Measurements from ENCODE around the gene ATP6V0B. TPM values are rescaled to one million over a fixed set of nuclear protein-coding genes. Genes with fewer than 3 reads are reported as not detected.

Gene ATP6V0B
- total and polyA plus RNA-seq, 2 of the 13 experiments (the other 11 are each of a cell fraction or from before 2014, with no cell fraction given), result 157 to 161 TPM

DNA sequence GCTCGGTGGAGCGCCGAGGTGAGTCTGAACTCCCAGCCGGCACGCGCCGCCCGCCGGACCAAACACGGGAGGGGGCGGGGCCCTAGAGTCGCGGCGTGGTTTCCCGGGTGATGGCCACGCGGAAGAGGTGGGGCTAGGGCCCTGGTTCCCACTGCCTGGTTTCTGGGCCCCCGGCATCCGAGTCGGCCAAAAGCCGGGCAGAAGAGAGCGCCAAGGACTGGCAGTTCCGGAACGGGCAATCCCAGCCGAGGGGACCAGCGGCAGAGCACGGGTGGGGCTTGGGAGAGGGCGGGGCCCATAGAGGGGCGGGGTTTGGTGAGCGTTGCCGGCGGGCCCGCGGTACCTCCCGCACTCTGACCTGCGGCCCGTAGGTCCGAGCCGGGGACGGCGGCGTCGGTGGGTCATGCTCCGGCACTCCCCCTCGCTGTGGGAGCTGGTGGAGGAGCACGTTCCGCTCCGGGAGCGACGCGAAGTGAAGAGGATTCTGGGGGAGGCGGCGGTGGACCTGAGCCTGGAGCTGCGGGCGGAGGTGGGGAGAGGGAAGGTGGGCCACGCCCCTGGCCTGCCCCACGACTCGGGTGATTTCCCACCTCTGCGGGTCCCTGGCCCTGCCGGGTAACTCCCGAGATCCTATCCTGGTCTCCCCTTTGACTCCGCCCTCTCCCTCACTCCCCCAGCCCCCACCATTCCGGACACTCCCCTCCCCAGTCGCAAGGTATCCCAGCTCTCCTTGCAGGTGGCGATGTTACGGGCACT lies 16.9 kb downstream of the ATP6V0B start, which contains the start of gene CCDC24 (continued):
- TF ChIP-seq, protein P1, sequence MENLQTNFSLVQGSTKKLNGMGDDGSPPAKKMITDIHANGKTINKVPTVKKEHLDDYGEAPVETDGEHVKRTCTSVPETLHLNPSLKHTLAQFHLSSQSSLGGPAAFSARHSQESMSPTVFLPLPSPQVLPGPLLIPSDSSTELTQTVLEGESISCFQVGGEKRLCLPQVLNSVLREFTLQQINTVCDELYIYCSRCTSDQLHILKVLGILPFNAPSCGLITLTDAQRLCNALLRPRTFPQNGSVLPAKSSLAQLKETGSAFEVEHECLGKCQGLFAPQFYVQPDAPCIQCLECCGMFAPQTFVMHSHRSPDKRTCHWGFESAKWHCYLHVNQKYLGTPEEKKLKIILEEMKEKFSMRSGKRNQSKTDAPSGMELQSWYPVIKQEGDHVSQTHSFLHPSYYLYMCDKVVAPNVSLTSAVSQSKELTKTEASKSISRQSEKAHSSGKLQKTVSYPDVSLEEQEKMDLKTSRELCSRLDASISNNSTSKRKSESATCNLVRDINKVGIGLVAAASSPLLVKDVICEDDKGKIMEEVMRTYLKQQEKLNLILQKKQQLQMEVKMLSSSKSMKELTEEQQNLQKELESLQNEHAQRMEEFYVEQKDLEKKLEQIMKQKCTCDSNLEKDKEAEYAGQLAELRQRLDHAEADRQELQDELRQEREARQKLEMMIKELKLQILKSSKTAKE (CRISPR knock-in tag; IDR thresholded peaks at IDR 0.05; ENCODE audit: borderline replicate concordance), result peak; percentile 71
- TF ChIP-seq, protein P2, sequence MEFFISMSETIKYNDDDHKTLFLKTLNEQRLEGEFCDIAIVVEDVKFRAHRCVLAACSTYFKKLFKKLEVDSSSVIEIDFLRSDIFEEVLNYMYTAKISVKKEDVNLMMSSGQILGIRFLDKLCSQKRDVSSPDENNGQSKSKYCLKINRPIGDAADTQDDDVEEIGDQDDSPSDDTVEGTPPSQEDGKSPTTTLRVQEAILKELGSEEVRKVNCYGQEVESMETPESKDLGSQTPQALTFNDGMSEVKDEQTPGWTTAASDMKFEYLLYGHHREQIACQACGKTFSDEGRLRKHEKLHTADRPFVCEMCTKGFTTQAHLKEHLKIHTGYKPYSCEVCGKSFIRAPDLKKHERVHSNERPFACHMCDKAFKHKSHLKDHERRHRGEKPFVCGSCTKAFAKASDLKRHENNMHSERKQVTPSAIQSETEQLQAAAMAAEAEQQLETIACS (CRISPR knock-in tag; IDR thresholded peaks at IDR 0.05), result no peak
- TF ChIP-seq MXI1 (IDR thresholded peaks at IDR 0.05; ENCODE audit: borderline replicate concordance, low read depth, low read length), result peak; percentile 85; the same call in 2 of the 3 replicates
- no peak; the same call in 1 of the 2 replicates for TF ChIP-seq ZNF460 (CRISPR knock-in tag; IDR thresholded peaks at IDR 0.05; ENCODE audit: borderline replicate concordance)
- TF ChIP-seq ZNF839 (CRISPR knock-in tag; IDR thresholded peaks at IDR 0.05; ENCODE audit: borderline replicate concordance), result no peak
- no peak for TF ChIP-seq NFE2L2 (IDR thresholded peaks at IDR 0.05; ENCODE audit: low read length)
- no peak for TF ChIP-seq EHMT2 (IDR thresholded peaks at IDR 0.05; ENCODE audit: borderline replicate concordance, low read depth, low read length)
- no peak for TF ChIP-seq MTF2 (CRISPR knock-in tag; IDR thresholded peaks at IDR 0.05; ENCODE audit: borderline replicate concordance)
- no peak for TF ChIP-seq ZBTB7A (CRISPR knock-in tag; IDR thresholded peaks at IDR 0.05)
- TF ChIP-seq, protein P3, sequence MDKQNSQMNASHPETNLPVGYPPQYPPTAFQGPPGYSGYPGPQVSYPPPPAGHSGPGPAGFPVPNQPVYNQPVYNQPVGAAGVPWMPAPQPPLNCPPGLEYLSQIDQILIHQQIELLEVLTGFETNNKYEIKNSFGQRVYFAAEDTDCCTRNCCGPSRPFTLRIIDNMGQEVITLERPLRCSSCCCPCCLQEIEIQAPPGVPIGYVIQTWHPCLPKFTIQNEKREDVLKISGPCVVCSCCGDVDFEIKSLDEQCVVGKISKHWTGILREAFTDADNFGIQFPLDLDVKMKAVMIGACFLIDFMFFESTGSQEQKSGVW (CRISPR knock-in tag; IDR thresholded peaks at IDR 0.05; ENCODE audit: borderline replicate concordance), result no peak
- TF ChIP-seq ZNF317 (CRISPR knock-in tag; IDR thresholded peaks at IDR 0.05), result 0 out of 2 replicates have a peak, but pooled peaks have one; percentile 53
- no peak for TF ChIP-seq XBP1 (CRISPR knock-in tag; IDR thresholded peaks at IDR 0.05)
- TF ChIP-seq, protein P4, sequence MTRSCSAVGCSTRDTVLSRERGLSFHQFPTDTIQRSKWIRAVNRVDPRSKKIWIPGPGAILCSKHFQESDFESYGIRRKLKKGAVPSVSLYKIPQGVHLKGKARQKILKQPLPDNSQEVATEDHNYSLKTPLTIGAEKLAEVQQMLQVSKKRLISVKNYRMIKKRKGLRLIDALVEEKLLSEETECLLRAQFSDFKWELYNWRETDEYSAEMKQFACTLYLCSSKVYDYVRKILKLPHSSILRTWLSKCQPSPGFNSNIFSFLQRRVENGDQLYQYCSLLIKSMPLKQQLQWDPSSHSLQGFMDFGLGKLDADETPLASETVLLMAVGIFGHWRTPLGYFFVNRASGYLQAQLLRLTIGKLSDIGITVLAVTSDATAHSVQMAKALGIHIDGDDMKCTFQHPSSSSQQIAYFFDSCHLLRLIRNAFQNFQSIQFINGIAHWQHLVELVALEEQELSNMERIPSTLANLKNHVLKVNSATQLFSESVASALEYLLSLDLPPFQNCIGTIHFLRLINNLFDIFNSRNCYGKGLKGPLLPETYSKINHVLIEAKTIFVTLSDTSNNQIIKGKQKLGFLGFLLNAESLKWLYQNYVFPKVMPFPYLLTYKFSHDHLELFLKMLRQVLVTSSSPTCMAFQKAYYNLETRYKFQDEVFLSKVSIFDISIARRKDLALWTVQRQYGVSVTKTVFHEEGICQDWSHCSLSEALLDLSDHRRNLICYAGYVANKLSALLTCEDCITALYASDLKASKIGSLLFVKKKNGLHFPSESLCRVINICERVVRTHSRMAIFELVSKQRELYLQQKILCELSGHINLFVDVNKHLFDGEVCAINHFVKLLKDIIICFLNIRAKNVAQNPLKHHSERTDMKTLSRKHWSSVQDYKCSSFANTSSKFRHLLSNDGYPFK (CRISPR knock-in tag; IDR thresholded peaks at IDR 0.05; ENCODE audit: borderline replicate concordance), result no peak; the same call in 1 of the 2 replicates
- no peak for TF ChIP-seq KAT2B (IDR thresholded peaks at IDR 0.05; ENCODE audit: borderline replicate concordance, low read depth, low read length)
- no peak for TF ChIP-seq ZNF30 (CRISPR knock-in tag; IDR thresholded peaks at IDR 0.05)
- TF ChIP-seq, protein P5, sequence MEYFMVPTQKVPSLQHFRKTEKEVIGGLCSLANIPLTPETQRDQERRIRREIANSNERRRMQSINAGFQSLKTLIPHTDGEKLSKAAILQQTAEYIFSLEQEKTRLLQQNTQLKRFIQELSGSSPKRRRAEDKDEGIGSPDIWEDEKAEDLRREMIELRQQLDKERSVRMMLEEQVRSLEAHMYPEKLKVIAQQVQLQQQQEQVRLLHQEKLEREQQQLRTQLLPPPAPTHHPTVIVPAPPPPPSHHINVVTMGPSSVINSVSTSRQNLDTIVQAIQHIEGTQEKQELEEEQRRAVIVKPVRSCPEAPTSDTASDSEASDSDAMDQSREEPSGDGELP (IDR thresholded peaks at IDR 0.05; ENCODE audit: borderline replicate concordance, low read depth), result no peak
- TF ChIP-seq, protein P6, sequence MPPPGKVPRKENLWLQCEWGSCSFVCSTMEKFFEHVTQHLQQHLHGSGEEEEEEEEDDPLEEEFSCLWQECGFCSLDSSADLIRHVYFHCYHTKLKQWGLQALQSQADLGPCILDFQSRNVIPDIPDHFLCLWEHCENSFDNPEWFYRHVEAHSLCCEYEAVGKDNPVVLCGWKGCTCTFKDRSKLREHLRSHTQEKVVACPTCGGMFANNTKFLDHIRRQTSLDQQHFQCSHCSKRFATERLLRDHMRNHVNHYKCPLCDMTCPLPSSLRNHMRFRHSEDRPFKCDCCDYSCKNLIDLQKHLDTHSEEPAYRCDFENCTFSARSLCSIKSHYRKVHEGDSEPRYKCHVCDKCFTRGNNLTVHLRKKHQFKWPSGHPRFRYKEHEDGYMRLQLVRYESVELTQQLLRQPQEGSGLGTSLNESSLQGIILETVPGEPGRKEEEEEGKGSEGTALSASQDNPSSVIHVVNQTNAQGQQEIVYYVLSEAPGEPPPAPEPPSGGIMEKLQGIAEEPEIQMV (CRISPR knock-in tag; IDR thresholded peaks at IDR 0.05; ENCODE audit: low read depth), result no peak
- TF ChIP-seq PHF20 (CRISPR knock-in tag; IDR thresholded peaks at IDR 0.05), result 0 out of 2 replicates have a peak, but pooled peaks have one; percentile 28
- TF ChIP-seq ZFY (CRISPR knock-in tag; IDR thresholded peaks at IDR 0.05), result peak; percentile 71

All from HepG2 (cell line).